ENCODE data around the gene FOXK2. TPM values are rescaled to one million over a fixed set of nuclear protein-coding genes. Genes with fewer than 3 reads are reported as not detected.

Gene FOXK2
- total RNA-seq, 1 donor = 29.3 TPM

DNA sequence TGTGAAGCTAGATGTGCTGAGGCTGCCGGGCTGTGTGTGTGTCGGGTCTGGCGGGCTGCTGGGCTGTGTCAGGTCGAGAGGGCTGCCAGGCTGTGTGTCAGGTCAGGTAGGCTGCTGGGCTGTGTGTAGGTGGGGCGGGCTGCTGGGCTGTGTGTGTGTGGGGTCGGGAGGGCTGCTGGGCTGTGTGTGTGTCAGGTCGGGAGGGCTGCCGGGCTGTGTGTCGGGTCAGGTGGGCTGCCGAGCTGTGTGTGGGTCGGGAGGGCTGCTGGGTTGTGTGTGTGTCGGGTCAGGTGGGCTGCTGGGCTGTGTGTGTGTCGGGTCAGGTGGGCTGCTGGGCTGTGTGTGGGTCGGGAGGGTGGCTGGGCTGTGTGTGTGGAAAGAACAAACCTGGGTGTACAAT, 120.1 kb downstream of the FOXK2 start:
- no peaks in the 10 kb centered on the region for H3K27me3 ChIP-seq (ENCODE audit: insufficient read depth, low read length)
- H3K4me1 ChIP-seq (ENCODE audit: insufficient read depth, low read length) = no peaks in the 10 kb centered on the region
- peaks cover 96% of the 10 kb centered on the region for H3K79me2 ChIP-seq (ENCODE audit: insufficient read depth, low read length)
- H4K20me1 ChIP-seq (ENCODE audit: insufficient read depth, low read length) = peaks cover 57% of the 10 kb centered on the region
- no peaks in the 10 kb centered on the region for H3K9me3 ChIP-seq (ENCODE audit: low read depth, low read length)
- DNase-seq (ENCODE audit: insufficient read length, low spot score, missing footprints) = no peak
- no peak overlapping the region for H3K27ac ChIP-seq (ENCODE audit: low read depth, low read length)
- H3K4me3 ChIP-seq (ENCODE audit: insufficient read depth, low read length) = no peak overlapping the region
- no peak overlapping the region for H3K4me2 ChIP-seq (ENCODE audit: insufficient read depth, low read length)
- TF ChIP-seq, protein P1, sequence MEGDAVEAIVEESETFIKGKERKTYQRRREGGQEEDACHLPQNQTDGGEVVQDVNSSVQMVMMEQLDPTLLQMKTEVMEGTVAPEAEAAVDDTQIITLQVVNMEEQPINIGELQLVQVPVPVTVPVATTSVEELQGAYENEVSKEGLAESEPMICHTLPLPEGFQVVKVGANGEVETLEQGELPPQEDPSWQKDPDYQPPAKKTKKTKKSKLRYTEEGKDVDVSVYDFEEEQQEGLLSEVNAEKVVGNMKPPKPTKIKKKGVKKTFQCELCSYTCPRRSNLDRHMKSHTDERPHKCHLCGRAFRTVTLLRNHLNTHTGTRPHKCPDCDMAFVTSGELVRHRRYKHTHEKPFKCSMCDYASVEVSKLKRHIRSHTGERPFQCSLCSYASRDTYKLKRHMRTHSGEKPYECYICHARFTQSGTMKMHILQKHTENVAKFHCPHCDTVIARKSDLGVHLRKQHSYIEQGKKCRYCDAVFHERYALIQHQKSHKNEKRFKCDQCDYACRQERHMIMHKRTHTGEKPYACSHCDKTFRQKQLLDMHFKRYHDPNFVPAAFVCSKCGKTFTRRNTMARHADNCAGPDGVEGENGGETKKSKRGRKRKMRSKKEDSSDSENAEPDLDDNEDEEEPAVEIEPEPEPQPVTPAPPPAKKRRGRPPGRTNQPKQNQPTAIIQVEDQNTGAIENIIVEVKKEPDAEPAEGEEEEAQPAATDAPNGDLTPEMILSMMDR (IDR thresholded peaks at IDR 0.05; ENCODE audit: extremely low read depth, low read depth, low read length) = no peak
- H2AFZ ChIP-seq (ENCODE audit: low read length) = no peak overlapping the region
- peaks cover 36% of the 10 kb centered on the region for H3K36me3 ChIP-seq (ENCODE audit: insufficient read depth, low read length)

DNA sequence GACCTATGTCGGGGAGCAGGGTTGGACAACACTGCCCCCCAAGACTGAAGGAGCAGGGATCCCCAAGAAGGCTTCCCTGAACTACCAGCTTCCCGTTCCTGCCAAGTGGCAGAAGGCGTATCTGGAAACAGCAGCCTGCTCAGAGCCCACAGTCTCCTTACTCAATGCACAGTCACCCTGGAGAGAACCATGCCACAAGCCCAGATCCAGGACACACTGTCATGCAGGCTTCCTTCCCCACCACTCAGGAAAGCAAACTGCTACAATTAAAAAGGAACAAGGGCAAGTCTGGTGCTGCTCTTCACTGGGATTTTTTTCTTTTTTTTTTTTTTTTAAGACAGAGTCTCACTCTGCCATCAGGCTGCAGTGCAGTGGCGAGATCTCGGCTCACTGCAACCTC, 120.5 kb downstream of the FOXK2 start:
- no peak for DNase-seq (ENCODE audit: insufficient read length, low spot score, missing footprints)
- H3K4me3 ChIP-seq (ENCODE audit: insufficient read depth, low read length) = no peak overlapping the region
- peaks cover 96% of the 10 kb centered on the region for H3K79me2 ChIP-seq (ENCODE audit: insufficient read depth, low read length)
- H3K4me2 ChIP-seq (ENCODE audit: insufficient read depth, low read length) = no peak overlapping the region
- no peaks in the 10 kb centered on the region for H3K9me3 ChIP-seq (ENCODE audit: low read depth, low read length)
- TF ChIP-seq, protein P1 (IDR thresholded peaks at IDR 0.05; ENCODE audit: extremely low read depth, low read depth, low read length) = no peak
- H3K4me1 ChIP-seq (ENCODE audit: insufficient read depth, low read length) = no peaks in the 10 kb centered on the region
- no peaks in the 10 kb centered on the region for H3K27me3 ChIP-seq (ENCODE audit: insufficient read depth, low read length)
- H3K36me3 ChIP-seq (ENCODE audit: insufficient read depth, low read length) = peaks cover 33% of the 10 kb centered on the region
- no peak overlapping the region for H2AFZ ChIP-seq (ENCODE audit: low read length)
- H4K20me1 ChIP-seq (ENCODE audit: insufficient read depth, low read length) = peaks cover 59% of the 10 kb centered on the region
- no peak overlapping the region for H3K27ac ChIP-seq (ENCODE audit: low read depth, low read length)

DNA sequence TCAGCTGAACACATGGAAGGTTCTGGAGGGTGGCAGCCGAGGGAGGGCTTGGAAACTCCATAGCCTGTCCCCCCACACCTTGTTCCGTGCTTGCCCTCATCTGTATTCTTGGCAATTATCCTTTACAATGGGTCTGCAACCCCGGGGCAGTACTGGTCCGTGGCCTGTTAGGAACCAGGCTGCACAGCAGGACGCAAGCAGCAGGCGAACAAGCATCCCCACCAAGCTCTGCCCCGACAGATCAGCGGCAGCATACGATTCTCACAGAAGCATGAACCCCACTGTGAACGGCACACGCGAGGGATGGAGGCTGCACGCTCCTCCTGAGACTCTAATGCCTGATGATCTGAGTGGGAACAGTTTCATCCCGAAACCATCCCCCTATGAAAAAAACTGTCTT, 122.5 kb downstream of the FOXK2 start:
- H3K4me1 ChIP-seq (ENCODE audit: insufficient read depth, low read length) = peaks cover 6% of the 10 kb centered on the region
- H3K27me3 ChIP-seq (ENCODE audit: insufficient read depth, low read length) = no peaks in the 10 kb centered on the region
- H3K27ac ChIP-seq (ENCODE audit: low read depth, low read length) = no peak overlapping the region
- no peak overlapping the region for H2AFZ ChIP-seq (ENCODE audit: low read length)
- no peak overlapping the region for H3K4me3 ChIP-seq (ENCODE audit: insufficient read depth, low read length)
- peaks cover 33% of the 10 kb centered on the region for H3K36me3 ChIP-seq (ENCODE audit: insufficient read depth, low read length)
- no peak overlapping the region for H3K4me2 ChIP-seq (ENCODE audit: insufficient read depth, low read length)
- TF ChIP-seq, protein P1 (IDR thresholded peaks at IDR 0.05; ENCODE audit: extremely low read depth, low read depth, low read length) = no peak
- H3K79me2 ChIP-seq (ENCODE audit: insufficient read depth, low read length) = peaks cover 97% of the 10 kb centered on the region
- H4K20me1 ChIP-seq (ENCODE audit: insufficient read depth, low read length) = peaks cover 65% of the 10 kb centered on the region
- DNase-seq (ENCODE audit: insufficient read length, low spot score, missing footprints) = no peak
- no peaks in the 10 kb centered on the region for H3K9me3 ChIP-seq (ENCODE audit: low read depth, low read length)

DNA sequence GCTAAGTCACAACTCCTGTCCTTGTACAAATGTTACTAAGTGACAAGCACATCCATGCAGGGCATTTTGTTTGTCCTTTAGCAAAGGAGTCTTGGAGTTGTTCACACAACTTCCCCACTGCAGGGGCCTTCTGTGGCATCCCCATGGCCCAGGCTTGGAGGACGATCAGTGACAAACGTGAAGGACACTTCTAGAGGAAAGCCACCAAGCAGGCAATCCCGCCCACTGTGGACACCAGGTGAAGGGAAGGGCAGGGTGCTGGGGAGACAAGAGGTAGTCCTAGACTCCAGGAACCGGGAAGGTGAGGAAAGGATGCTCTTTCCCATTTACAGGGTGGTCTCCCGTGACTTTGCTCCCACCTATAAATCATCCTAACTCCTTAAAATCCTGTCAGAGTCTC, 124.6 kb downstream of the FOXK2 start:
- Histone ChIP-seq H3K4me2 (ENCODE audit: insufficient read depth, low read length) (no peak overlapping the region), H4K20me1 (ENCODE audit: insufficient read depth, low read length) (peaks cover 62% of the 10 kb centered on the region), H3K27ac (ENCODE audit: low read depth, low read length) (no peak overlapping the region), H3K4me1 (ENCODE audit: insufficient read depth, low read length) (peaks cover 10% of the 10 kb centered on the region), H3K27me3 (ENCODE audit: insufficient read depth, low read length) (no peaks in the 10 kb centered on the region), H3K36me3 (ENCODE audit: insufficient read depth, low read length) (peaks cover 33% of the 10 kb centered on the region), H3K9me3 (ENCODE audit: low read depth, low read length) (no peaks in the 10 kb centered on the region), H2AFZ (ENCODE audit: low read length) (no peak overlapping the region), H3K79me2 (ENCODE audit: insufficient read depth, low read length) (peaks cover 86% of the 10 kb centered on the region), H3K4me3 (ENCODE audit: insufficient read depth, low read length) (no peak overlapping the region)
- peak; percentile 68 for DNase-seq (ENCODE audit: insufficient read length, low spot score, missing footprints)
- TF ChIP-seq, protein P1 (IDR thresholded peaks at IDR 0.05; ENCODE audit: extremely low read depth, low read depth, low read length) = no peak

Measured in osteoblast (primary cell).